GM18526 (cell line): ENCODE data around the gene GLYATL1.

Source experiments
- POLR2A ChIP-seq: IDR thresholded peaks from 3 replicates; pipeline ENCODE4 v1.6.1; 2011; ENCODE audit not compliant: insufficient read length; ENCODE audit errors: extremely low read depth

Gene GLYATL1

DNA sequence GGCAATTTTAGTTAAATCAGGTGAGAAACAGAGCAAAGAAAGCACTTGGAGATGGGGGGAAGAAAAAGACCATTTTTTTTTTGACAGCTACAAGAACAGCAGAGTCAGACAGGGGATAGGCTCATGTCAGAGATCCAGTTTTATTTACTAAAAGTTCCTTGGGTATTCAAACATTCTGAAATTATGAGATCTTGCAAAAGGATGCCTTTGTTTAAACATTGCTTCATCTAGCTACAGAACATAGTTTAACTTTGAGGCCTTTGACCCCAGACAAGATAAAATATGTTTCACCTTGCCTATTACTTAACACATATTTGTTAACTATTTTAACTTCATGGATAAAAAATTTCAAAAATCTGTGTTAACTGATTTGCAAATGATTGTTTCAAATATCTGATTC, 6.4 kb downstream of the GLYATL1 start:
- TF ChIP-seq POLR2A = no peak

DNA sequence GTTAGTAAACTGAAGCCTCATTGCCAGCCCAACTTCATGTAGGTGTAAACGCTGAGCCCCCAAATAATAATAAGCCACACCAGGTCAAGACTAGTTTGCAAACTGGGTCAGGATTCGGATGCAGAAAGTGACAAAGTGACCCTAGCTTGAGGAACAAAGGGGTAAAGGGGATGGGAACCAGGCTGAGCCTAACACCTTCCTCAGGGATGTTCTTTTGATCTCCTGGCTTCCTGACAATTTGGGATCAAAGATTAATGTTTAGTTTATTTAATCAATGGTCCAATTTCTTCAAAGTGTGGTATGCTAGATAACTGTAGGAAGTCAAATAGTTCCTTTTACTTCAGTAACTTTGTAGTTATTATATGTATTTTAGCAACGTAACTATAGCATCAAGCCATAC, 9.9 kb downstream of the GLYATL1 start:
- no peak for TF ChIP-seq POLR2A

DNA sequence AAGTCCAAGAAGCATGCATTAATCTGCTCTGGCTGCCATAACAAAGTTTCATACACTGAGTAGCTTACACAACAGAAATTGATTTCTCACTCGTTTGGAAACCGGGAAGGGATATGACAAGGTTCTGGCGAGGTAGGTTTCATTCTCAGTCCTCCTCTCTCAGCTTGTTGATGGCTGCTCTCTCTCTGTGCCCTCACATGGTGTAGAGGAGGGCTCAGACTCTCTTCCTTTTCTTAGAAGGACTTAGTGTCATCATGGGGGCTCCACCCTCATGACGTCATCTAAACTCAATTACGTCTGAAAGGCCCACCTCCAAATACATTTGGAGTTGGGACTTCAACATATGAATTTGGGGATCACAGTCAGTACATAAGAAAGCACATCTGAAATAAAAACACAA, 18.6 kb downstream of the GLYATL1 start:
- no peak for TF ChIP-seq POLR2A

DNA sequence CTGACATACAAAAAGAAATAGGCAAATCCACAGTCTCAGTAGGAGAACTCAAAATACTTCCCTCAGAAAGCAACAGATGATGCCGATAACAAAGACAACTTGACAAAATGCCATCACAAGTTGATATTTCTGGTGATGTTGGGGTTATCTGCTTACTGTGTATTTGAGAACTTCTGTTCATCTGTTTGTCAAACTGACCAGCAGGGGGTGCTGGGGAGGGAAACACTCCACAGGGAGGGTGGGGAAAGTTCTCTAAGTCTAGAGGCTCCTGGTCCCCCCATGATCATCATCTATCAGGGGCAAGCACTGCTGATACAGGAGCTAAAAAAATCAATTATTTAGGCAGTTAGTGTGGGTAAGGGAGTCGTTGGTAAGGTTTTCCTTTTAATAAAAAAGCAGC, 19.2 kb downstream of the GLYATL1 start:
- no peak for TF ChIP-seq POLR2A

DNA sequence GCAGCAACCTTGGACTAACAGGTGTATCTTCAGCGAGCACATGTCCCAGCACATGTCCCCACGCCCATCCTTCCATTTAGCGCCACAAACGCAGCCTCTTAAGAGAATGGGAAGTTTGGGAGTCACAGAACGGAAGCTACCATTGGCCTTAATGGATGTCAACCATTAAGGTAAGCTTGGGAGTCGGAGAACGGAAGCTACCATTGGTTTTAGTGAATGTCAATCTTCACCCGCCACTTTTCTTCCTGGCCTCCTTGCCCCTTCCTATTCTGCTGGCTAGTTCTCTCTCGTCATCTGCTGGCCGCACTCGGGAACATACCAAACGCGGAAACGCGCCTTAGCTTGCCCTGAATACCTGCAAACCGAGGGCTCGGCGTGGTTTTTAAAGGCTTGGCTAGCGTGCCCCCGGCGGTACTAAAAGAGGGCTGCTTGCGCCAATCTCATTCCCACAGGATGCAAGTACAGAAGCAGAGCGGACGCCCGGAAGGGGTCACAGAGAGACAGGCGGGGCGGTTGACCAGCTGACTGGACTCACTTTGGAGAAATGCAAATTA, 24.3 kb downstream of the GLYATL1 start:
- TF ChIP-seq POLR2A = no peak

DNA sequence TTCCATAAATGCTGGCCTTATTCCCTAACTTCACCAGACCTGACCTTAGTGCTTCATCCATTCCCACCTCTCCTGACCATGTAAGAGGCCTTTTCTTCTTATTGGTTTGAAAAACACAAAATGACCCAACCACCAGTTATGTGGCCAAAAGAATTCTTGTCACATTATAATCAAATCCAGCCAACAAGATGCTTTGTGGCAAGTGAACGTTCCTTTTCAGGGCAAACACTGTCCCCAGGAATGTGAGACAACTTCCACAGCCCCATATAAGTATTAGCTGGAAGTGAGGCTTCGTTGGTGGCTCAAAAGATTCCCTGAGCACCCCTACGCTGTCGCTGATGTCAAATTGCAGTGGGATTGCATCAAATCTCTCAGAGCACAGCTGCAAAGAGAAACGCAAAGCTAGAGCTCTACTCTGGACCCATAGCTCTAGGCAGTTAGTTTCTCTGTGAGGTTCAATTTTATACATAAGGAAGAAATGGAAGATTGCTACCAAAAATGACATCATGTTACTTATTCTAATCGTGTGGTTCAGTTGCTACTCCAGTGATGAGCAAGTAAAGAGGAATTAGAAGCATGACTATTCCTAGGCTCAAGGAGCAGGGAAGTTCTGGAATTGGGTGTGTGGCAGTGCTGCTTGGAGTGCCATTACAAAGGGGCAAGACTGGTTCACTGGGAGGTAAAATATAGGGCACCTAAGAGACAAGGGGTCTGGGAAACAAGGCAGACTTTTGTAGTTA, 26.1 kb downstream of the GLYATL1 start:
- TF ChIP-seq POLR2A = no peak

DNA sequence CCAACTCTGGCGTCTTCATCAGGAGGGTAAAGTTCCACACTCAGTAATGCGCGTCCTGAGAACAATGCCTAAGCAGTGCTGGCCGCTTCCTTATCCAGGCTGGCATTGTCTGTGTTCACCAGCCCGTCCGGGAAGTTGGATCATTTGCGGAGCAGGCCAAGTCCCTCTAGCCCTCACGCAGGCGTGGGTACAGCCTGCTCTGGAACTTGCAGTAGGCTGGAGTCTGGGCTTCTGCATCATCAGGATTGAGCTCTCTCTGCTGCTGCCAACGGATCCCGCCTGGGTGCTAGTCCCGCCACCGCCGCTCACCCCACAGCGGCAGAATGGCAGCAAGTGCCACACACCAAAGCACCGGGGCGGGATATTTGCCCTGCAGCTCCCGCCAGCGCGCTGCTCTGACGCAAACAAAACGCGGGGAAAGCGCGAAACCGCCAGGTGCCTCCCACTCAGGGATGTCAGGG, 29.0 kb downstream of the GLYATL1 start:
- no peak for TF ChIP-seq POLR2A

DNA sequence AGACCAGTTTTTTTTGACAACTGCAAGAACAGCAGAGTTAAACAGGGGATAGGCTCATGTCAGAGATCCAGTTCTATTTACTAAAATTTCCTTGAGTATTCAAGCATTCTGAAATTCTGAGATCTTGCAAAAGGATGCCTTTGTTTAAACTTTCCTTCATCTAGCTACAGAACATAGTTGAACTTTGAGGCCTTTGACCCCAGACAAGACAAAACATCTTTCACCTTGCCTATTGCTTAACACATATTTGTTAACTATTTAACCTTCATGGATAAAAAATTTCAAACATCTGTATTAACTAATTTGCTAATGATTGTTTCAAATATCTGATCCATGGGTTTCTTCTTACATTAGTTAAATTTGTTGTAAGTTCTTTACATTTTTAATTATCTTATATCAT, 38.2 kb downstream of the GLYATL1 start:
- no peak for TF ChIP-seq POLR2A

DNA sequence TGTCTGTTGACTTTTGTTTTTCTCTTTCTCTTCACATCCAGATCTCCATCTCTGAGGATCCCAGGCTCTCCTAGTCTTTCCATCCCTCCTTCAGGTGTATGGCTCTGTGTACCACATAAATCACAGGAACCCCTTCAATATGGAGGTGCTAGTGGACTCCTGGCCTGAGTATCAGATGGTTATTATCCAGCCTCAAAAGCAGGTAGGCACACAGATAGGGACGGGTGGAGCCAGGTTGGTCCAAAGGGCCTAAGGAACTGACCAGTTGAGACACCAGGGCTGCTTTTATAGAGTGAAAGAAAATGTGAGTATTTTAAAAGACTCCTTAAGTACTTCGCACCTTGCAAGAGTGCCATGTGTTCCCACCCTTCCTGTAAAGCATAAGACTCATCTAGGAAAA, 39.9 kb downstream of the GLYATL1 start:
- no peak for TF ChIP-seq POLR2A

DNA sequence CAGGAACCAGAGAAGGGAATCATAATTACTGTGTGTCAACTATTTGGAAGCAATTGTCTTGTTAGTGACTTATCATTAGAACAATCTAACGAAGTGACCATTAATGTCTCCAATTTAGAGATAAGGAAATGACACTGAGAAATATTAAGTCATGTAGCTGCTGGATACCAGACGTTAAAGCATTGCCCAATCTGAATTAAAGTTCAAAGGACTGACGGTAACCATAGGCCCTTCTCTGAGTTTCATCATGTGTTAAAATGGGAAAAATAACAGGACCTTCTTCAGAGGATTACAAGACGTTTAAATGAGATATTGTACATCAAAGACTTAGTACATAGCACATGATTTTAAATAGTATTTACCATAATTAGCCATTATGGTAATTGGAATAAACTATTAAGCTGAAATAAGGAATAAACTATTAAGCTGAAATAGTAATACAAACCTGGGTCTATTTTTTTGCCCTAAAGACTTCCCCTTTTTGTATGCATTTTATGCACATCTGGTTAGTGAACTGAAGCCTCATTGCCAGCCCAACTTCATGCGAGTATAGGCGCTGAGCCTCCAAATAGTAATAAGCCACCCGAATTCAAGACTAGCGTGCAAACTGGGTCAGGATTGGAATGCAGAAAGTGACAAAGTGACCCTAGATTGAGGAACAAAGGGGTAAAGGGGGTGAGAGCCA, 41.0 kb downstream of the GLYATL1 start:
- TF ChIP-seq POLR2A = no peak

DNA sequence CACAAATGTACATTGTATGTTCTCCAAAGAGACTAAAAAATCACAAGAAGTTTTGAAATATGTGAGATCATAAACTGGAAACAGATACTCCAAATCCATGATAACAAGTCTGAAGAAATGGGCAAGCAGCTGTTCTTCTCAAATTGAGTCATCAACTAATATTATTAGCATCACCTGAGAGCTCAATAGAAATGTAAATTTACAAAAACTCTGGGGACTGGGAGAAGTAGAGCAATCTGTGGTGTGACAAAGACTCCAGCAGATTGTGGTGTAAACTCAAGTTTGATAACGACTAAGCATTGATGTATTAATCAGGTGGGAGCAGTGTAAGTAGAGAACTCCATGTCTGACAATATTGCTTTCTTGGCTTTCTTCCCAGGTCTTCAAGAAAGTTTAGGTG, 53.2 kb downstream of the GLYATL1 start:
- TF ChIP-seq POLR2A = no peak

DNA sequence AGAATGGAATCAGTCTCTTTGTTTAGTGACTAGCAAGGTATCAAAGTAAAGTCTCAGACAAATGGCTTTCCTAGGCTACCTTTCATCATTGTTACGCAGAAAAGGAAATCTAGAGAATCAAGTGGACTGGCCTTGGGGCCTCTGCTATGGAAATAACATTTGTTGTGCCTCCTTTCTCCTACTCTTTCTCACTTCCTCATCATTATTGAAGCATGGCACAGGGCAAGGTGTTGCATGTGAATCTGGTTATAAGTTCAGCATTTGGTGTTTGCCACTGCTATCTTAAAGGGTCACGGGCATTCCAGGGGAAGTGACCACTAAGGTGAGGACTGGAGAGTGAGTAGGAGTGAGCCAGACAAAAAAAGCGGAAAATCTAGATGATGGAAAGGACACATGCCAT, 54.9 kb downstream of the GLYATL1 start:
- no peak for TF ChIP-seq POLR2A

DNA sequence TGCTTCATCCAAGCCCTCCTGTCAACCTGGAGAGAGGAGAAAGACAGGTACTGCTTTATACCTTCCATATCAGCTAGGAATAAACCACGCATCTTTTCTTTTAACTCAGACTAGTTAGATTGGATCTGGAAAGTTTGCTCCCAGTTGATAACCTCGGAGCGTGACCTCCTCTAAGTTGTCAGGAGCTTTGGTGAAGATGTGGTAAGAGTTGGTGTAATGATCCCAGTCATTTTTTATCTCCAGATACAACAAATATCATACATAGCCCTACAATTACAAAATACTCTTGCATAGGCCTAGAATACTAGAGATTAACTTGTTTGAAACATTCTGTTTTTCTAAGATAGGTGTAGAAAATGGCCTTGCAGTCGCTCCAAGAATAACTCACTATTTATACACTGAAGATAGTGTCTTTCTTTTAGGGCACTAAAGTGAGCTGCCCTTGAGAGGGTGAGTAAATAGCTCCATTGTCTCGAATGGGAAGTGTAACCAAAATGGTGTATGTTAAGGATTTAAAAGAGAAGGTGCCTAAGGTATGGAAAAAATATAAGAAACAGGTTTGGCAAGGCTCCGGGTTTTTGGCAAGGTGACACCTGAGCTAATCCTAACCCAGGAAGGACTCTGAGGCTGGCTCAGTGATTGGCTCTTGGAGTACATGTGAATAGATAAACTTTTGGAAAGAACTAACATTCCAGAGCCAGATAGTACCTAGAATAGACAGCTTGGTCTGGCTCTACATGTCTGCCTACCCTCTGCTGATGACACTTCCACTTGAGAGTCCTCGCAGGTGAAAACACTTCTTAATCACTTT, 59.4 kb downstream of the GLYATL1 start:
- TF ChIP-seq POLR2A = no peak

DNA sequence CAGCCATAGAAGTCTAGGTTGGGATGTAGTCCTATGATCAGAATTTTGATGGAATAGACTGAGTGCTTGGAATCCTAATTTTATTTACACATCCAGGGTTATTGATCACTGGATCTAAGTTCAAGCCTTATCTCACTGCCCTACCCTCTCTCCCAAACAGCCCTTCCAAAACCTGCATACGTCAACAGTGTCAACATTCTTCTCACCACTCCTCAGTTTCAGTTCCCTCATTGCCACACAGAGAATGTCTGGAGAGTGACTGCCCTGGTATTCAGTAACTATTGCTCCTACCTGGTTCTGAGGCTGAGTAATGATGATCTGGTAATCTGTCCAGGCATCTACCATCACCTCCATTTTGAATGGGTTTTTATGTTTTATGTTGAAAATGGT, 60.0 kb downstream of the GLYATL1 start:
- TF ChIP-seq POLR2A = no peak

DNA sequence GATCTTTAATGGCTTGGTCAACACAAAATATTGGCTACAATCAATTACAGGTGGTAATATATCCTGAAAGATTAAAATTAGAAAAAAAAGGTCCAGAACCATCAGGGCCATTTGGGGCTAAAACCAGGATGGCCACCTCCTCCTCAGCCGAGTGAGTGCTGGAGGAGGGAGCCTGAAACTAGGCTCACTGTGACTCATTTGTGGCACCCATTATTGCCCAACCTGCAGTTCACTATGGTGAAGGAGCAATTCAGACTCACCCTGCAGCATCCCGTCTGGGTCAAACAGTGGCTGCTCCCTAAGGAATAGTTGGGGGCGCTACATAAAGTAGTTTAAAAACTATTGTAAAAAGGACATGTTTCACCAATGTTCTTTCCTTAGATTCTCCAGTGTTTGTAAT, 60.7 kb downstream of the GLYATL1 start:
- no peak for TF ChIP-seq POLR2A
